Measurements from ENCODE around the gene RAPGEFL1.
"Not testable (repeated sequence)": the region's sequence is repeated elsewhere in the genome, so short reads cannot be mapped to it uniquely, and the experiment has no call there.

Gene RAPGEFL1, protein sequence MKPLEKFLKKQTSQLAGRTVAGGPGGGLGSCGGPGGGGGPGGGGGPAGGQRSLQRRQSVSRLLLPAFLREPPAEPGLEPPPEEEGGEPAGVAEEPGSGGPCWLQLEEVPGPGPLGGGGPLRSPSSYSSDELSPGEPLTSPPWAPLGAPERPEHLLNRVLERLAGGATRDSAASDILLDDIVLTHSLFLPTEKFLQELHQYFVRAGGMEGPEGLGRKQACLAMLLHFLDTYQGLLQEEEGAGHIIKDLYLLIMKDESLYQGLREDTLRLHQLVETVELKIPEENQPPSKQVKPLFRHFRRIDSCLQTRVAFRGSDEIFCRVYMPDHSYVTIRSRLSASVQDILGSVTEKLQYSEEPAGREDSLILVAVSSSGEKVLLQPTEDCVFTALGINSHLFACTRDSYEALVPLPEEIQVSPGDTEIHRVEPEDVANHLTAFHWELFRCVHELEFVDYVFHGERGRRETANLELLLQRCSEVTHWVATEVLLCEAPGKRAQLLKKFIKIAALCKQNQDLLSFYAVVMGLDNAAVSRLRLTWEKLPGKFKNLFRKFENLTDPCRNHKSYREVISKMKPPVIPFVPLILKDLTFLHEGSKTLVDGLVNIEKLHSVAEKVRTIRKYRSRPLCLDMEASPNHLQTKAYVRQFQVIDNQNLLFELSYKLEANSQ

GRCh38 chr17:40177275-40177874, at the start of gene RAPGEFL1:
Gene RAPGEFL1 (plus strand): TSS chr17:40177470. CDS start chr17:40177862, 392 bp downstream.
- peak; percentile 69 for DNase-seq

- DNase-seq = no peak
Observed at GRCh38 chr17:40129498-40129897, 47.8 kb upstream of the RAPGEFL1 start.

DNA sequence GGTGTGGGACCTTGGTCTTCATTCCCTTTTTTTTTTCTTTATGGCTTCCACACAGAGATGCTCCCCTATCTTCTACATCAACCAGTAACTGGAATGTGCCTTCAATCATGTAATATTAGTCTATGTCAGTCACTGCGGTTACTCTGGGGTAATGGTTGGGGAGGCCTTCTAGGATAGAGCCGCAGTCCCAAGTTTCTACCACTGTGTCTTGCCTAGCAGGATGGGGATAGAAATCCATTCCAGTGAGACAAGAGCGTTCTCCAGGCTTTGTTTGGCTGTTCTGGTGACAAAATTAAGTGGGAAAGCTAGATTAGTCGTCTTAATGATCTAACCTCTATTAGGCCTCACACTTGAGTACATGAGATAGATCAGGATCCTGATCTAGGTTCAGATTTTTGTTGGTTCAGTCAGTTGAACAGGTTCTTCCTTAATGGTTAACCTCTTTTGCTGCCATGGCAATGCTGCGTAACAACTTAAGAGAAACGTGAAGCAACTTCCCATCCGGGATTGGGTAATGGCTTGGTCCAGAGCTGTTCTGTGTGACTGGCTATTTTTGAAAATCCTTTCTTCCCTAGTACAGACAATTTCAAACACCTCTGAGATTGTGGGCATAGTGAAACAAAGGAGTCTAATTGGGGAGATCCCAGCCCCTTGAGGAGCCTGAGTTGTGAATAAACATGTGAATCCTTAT, 46.8 kb upstream of the RAPGEFL1 start:
- DNase-seq = no peak

DNA sequence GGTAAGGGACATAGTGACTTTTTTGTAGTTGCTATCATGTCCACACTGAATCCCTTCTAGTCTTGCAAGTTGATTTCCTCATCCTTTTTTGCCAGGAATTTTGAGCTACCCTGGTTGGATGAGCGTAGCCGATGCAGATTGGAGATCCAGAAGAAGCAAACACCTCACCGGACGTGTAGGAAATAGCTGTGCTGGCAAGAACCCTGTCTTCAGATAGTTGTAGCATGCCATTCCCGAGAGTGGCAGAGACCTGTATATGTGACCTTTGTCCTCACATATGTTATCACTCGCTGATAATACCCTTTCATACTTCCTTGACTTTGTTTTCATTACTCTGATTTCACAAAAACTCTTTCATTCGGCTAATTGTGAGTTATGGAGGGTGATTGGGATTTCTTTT, 43.1 kb upstream of the RAPGEFL1 start:
- no peak for DNase-seq

DNA sequence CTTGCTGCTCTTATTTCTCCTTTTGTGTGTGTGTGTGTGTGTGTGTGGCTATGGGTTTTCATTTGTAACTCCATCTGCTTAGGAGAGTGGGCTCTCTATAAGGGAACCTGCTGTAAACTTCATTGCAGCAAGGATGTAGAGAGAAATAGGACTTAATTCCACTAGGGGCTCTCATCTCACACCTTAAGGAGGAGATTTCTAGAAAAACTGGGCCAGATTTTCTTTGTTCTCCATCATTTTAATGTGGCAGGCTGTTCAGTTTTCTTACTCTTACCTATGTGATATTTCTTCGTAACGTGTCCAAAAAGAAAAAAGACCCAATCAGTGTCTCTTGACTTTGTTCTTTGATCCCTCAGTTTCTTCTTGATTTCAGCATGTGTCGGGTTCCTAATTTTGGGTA, 41.5 kb upstream of the RAPGEFL1 start:
- DNase-seq = no peak

DNA sequence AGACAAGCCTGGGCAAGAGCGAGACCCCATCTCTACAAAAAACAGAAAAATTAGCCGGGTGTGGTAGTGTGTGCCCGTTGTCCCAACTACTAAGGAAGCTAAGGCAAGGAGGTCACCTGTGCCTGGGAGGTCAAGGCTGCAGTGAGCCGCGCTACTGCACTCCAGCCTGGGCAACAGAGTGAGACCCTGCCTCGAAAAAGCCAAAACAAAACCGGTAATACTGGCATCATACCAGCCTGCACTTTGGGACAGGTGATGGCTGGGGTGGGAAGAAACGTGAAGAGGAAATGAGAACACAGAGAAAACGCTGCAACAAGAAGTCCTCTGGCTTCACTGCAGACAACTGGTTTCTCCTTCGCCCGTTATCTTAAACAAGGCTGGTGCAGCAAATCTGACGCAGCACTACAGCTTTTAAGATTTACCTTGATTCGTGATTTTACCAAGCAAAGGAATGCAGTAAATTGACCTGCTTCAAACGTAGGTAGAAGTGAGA, 37.7 kb upstream of the RAPGEFL1 start:
- no peak for DNase-seq

DNA sequence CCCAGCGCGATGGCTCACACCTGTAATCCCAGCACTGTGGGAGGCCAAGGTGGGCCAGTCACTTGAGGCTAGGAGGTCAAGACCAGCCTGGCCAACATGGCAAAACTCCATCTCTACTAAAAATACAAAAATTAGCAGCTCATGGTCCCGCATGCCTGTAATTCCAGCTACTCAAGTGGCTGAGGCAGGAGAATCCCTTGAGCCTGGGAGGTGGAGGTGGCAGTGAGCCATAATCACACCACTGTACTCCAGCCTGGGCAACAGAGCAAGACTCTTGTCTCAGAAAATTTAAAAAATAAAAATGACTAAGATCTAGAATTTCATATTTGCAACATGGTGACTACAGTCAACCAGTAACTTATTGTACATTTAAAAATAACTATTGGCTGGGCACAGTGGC, 34.1 kb upstream of the RAPGEFL1 start:
- DNase-seq = not testable (repeated sequence)

DNA sequence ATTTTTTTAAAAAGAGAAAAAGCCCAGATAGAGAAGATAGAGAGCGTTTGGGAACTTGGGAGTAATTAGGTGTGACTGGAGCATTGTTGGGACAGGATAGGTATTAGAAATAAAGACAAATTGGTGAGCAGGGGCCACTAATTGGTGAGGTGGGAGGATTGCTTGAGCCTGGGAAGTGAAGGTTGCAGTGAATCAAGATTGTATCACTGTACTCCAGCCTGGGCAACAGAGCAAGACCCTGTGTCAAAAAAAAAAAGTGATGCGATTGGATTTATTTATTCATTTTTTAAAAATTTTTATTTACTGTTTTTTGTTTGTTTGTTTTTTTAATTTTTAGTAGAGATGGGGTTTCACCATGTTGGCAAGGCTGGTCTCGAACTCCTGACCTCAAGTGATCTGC, 31.8 kb upstream of the RAPGEFL1 start:
- DNase-seq = no peak

GRCh38 chr17:40148527-40148926, 28.7 kb upstream of the RAPGEFL1 start:
- no peak for DNase-seq

- DNase-seq = no peak
Observed at GRCh38 chr17:40150276-40150675, 27.0 kb upstream of the RAPGEFL1 start.

DNA sequence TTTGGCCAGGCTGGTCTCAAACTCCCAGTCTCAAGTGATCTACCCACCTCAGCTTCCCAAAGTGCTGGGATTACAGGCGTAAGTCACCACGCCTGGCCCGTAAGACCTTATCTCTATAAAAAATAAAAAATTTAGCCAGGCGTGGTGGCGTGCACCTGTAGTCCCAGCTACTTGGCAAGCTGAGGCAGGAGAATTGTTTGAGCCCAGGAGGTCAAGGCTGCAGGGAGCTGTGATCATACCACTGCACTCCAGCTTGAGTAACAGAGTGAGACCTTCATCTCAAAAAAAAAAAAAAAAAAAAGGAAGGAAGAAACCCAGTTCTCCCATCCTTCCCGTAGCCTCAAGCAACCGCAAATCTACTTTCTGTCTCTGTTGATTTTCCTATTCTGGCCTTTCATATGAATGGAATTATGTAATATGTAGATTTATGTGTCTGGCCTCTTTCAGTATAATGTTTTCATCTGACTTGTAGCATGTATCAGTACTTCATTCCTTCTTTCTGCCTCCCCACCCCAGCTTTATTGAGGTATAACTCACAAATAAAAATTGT, 25.8 kb upstream of the RAPGEFL1 start:
- DNase-seq = no peak

DNA sequence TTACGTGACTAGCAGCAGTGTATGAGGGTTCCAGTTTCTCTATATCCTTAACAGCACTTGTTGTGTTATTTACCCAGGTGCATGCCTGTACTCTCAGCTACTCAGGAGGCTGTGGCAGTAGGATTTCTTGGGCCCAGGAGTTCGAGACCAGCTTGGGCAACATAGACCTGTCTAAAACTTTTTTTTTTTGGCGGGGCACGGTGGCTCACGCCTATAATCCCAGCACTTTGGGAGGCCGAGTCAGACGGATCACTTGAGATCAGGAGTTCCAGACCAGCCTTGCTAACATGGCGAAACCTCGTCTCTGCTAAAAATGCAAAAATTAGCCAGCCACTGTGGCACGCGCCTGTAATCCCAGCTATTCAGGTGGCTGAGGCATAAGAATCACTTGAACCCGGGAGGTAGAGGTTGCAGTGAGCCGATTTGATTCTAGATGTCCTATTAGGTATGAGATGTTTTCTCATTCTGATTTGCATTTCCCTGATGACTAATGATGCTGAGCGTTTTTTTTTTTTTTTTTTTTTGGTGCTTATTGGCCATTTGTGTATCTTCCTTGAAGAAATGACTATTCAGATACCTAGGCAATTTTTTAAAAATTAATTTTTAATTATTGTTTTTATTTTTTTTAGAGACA, 23.6 kb upstream of the RAPGEFL1 start:
- no peak for DNase-seq

DNA sequence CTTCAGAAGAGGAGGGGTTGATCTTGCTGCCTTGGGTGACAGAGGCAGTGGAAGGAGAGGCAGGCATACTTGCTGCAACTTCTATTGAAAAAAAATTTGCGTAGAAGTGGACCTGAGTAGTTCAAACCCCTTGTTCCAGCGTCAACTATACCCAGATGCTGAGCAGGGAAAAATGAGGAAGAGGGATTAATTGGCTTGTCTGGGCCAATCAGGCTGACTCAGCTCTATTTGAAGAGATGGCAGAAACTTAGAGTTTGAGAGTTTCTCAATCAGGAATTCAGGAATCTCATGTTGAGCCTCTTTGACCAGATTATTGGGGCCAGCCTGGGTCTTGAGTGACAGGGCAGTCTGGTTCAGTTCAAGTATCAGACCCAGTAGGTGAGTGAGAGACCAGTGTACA, 19.3 kb upstream of the RAPGEFL1 start:
- no peak for DNase-seq

DNA sequence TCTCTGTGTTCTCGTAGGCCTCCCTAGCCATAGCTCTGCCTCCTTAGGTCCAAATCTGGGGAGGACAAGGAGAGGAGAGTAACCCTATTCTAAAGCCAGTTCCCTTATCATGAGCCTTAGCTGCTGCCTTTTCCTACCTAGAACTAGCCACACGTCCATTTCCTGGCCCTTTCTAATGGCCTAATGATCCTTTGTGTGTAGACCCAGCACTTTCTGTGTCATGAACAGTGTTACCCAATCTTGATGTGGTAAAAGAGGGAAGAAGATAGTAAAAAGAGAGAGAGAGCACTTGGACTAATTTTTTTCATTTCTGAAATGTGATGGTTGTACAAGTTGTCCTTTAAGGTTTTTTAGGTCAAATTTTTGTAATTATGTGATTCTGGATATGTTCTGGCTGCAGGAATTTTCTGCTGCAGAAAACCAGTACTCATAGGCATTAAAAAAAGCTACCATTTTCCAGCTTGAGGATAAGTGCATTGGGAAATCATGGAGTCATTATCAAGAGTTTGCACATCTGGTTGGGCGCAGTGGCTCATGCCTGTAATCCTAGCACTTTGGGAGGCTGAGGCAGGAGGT, 18.7 kb upstream of the RAPGEFL1 start:
- no peak for DNase-seq

- no peak for DNase-seq
Observed at GRCh38 chr17:40159456-40159855, 17.8 kb upstream of the RAPGEFL1 start.

GRCh38 chr17:40167685-40168261, 9.5 kb upstream of the RAPGEFL1 start:
- no peak for DNase-seq

- DNase-seq = peak; percentile 60
Observed at GRCh38 chr17:40168262-40168832, 8.9 kb upstream of the RAPGEFL1 start.

- no peak for DNase-seq
Observed at GRCh38 chr17:40170325-40170724, 6.9 kb upstream of the RAPGEFL1 start.

DNA sequence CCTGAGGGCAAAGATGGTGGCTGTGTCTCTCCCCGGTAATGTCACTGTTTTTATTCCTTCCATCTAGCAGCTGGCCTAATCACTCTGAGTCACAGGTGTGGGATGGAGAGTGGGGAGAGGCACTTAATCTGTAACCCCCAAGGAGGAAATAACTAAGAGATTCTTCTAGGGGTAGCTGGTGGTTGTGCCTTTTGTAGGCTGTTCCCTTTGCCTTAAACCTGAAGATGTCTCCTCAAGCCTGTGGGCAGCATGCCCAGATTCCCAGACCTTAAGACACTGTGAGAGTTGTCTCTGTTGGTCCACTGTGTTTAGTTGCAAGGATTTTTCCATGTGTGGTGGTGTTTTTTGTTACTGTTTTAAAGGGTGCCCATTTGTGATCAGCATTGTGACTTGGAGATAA, 5.5 kb upstream of the RAPGEFL1 start:
- no peak for DNase-seq

DNA sequence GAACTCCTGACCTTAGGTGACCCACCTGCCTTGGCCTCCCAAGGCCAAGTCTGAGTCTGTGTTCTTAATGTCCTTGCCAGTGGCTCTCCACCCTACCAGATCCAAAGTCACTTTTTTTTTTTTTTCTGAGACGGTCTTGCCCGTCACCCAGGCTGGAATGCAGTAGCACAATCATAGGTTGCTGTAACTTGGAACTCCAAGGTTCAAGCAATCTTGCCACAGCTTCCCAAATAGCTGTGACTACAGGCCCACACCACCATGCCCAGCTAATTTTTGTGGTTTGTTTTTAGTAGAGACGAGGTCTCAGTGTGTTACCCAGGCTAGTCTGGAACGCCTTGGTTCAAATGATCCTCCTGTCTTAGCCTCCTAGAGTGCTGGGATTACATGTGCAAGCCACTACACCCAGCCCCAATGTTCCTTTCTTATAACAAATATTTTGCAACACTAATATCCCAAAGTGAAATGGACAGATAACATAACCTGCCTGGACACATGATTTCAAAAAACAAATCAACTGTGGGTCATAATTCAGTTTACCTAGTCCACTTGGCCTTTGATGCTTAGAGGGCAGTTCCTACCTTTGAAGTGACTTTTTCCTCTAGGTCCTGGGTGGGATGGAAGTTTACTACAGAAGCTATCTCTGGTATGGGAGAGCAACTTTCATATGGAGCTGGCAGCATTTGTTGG, 4.0 kb upstream of the RAPGEFL1 start:
- no peak for DNase-seq

DNA sequence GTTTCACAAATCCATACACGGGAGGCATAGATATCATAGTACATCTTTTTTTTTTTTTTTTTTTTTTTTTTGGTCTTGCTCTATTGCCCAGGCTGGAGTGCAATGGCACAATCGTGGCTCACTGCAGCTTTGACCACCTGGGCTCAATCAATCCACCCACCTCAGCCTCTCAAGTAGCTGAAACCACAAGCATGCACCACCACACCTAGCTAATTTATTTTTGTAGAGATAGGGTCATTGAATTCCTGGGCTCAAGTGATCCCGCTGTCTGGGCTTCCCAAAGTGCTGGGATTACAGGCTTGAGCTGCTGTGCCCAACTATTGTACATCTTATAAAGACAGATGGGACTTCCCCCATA, 3.5 kb upstream of the RAPGEFL1 start:
- no peak for DNase-seq
